Coronary artery (tissue), 2 donors: ENCODE data around the gene BTAF1.

Experiments used
- DNase-seq: peaks from one replicate; pipeline ENCODE4 v3.0.0-alpha.2; 2017; ENCODE audit warnings: low spot score
- H3K27ac ChIP-seq, 2 donors: fragments of 200-600 bp; sonication (generic); one replicate each; pipeline ENCODE4 v1.5.1; 2016 to 2019
- H3K4me3 ChIP-seq: fragments of 200-600 bp; sonication (generic); 2 replicates; pipeline ENCODE4 v1.5.1; 2016; ENCODE audit warnings: mild to moderate bottlenecking, moderate library complexity
- CTCF ChIP-seq: fragments of 200-600 bp; sonication (generic); IDR thresholded peaks from one replicate; pipeline ENCODE4 v1.5.1; 2019; ENCODE audit warnings: antibody characterized with exemption

BTAF1 gene

DNA sequence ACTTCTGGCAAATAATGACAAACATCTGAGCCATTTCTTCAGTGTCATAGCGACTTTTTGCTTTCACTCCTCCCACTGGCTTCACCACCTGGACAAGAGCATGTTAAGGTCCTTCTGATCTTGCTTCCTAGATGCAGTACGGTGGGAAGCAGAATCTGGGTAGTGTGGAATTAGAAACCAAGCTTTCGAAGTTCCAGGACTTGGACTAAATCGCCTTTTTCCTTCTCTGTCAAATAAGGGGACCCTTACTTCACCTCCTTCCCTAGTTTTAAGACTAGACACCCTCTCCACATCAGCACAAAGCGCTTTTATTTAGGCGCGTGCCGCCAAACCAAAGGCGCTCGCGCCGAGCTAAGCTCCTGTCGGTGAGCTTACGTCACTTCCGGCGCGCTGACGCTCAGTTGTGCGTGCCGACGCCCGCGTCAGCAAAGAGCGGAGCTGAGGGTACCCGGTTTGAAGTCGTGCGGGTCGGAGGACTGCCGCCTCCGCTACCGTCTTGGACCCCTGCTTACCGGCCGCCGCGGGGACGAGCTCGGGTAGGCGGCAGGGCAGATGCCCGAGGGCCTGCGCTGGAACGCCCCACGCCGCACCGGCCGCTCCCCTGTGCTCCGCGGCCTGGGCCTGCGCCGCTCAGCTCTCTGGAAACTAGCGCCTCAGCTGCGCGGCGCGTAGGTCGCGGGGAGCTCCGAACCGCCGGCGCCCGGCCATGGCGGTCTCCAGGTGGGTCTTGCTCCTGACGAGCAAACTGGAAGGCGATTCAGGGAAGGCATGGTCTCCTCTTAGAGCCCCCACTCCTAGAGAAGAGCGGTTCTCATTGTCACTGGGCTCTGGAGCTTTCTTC lies at the start of gene BTAF1:
TSS of gene BTAF1 (plus strand) at position 400 of the 841 bp plus-strand sequence. CDS start at position 707, 307 bp downstream.
- H3K27ac ChIP-seq: peak within 1 kb of the TSS; percentile 97 to 98
- peak; percentile 90 for DNase-seq
- TF ChIP-seq CTCF: no peak
- peak within 1 kb of the TSS; percentile 97 for H3K4me3 ChIP-seq

DNA sequence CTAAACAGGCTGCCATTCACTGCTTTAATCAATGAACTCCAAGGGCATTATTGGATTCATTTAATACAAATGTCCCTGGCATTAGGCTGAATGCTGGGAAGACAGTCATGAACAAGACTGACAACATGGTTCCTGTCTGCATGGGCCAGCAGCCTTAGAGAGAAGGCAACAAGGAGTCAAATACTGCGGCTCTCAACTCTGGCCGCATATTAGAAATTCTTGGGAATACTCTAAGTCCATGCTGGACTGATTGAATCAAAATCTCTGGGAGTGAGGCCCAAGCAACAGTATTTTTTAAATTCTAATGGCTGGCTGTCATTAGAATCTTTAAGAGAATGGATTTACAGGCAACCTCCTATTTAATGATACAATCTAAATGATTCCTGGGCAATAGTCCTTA lies 48.4 kb upstream of the BTAF1 start:
- TF ChIP-seq CTCF: no peak
- H3K4me3 ChIP-seq: no peak overlapping the region
- no peak for DNase-seq

DNA sequence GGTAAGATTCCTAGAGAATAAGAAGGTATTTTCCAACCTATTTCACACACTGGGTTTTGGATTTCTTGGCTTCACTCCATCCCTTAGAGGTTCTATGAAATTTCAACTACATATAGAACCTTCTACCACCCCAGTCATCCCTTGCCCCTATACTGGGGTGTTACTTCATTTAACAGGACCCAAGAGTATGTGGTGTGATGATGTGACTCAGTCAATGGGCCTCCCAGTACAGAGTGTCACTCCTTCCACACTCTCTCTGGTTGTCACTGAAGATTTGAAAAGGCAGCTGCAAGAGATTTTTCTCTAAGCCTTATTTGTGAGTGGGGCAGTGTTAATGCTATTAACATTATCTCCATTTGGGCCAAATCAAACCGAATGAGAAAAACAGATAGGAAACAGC lies 47.8 kb upstream of the BTAF1 start:
- no peak for TF ChIP-seq CTCF
- no peak for DNase-seq
- Histone ChIP-seq H3K27ac (no peak overlapping the region), H3K4me3 (no peak overlapping the region)

More for the DNA sequence above, 48.4 kb upstream of the BTAF1 start:
- no peak overlapping the region for H3K27ac ChIP-seq

GRCh38 chr10:91879515-91880170 lies 43.9 kb upstream of the BTAF1 start:
- no peak for DNase-seq
- Histone ChIP-seq H3K4me3 (no peak overlapping the region), H3K27ac (peak overlapping the region in 1 of 2 donors; percentile 46)
- no peak for TF ChIP-seq CTCF

DNA sequence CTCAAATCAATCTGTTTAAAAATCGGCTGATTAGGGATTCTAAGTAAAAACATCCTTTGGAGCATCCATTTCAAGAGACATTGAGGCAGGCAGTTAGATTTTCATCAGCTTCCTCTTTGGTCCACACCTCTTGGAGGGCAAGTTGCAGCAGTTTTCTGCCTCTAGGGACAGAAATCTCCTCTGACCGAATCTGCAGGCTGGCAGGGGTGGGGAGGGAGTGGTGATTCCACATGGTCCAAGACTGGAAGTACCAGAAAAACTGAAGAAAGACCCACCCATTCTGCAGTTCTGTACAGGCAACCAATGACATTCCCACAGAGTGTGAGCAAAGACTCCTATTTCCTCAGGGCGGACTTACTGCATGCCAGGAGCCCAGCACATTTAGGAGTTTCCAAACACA lies 43.3 kb upstream of the BTAF1 start:
- Histone ChIP-seq H3K4me3 (no peak overlapping the region), H3K27ac (peak overlapping the region in 1 of 2 donors; percentile 46)
- DNase-seq: no peak
- TF ChIP-seq CTCF: no peak

- H3K4me3 ChIP-seq: peak overlapping the region; percentile 56
- peak; percentile 78 for DNase-seq
- TF ChIP-seq CTCF: no peak
These were observed 39.8 kb upstream of the BTAF1 start for GRCh38 chr10:91883549-91884444.

More at GRCh38 chr10:91883549-91884444, 39.8 kb upstream of the BTAF1 start:
- peak overlapping the region; percentile 86 to 88 for H3K27ac ChIP-seq
